ENCODE data around the gene KCNK3.

- TF ChIP-seq CTCF (IDR thresholded peaks at IDR 0.05) (no peak), REST (IDR thresholded peaks at IDR 0.05; ENCODE audit: insufficient read depth in 1 of 2, low read depth in 2 of 2, low read length in 1 of 2) (no peak), SIN3A (IDR thresholded peaks at IDR 0.05; ENCODE audit: borderline replicate concordance, insufficient read depth, low read depth, low read length) (no peak), POLR2AphosphoS5 (IDR thresholded peaks at IDR 0.05; ENCODE audit: low read depth, low read length) (no peak)
Observed at GRCh38 chr2:26647981-26648380, 44.5 kb upstream of the KCNK3 start.
